ENCODE results near the gene CNTN6.

Gene CNTN6

DNA sequence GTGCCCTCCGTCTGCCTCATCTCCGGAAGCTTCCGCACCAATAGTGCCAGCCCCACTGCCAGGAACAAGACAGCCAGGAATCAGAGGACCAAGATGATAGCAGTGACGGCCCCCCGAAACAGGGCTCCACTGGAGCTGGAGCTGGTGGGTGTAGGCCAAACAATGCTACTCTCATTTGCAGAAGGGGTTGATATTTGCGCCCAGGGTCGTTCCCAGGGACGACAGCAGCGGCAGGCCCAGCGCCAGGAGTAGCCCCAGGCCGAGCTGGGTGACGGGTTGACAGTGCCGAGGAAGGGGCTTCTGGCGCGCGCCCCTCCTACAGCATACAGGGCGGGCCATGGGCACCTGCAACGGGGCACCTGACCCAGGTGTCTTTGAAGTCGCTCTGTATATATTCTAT lies 301.4 kb downstream of the CNTN6 start:
- no peak overlapping the region for H3K27ac Mint-ChIP-seq
- no peaks in the 10 kb centered on the region for H3K4me1 Mint-ChIP-seq
- H3K9me3 Mint-ChIP-seq = no peaks in the 10 kb centered on the region
- TF ChIP-seq, protein P1, sequence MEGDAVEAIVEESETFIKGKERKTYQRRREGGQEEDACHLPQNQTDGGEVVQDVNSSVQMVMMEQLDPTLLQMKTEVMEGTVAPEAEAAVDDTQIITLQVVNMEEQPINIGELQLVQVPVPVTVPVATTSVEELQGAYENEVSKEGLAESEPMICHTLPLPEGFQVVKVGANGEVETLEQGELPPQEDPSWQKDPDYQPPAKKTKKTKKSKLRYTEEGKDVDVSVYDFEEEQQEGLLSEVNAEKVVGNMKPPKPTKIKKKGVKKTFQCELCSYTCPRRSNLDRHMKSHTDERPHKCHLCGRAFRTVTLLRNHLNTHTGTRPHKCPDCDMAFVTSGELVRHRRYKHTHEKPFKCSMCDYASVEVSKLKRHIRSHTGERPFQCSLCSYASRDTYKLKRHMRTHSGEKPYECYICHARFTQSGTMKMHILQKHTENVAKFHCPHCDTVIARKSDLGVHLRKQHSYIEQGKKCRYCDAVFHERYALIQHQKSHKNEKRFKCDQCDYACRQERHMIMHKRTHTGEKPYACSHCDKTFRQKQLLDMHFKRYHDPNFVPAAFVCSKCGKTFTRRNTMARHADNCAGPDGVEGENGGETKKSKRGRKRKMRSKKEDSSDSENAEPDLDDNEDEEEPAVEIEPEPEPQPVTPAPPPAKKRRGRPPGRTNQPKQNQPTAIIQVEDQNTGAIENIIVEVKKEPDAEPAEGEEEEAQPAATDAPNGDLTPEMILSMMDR (IDR thresholded peaks at IDR 0.05) = no peak
- no peak overlapping the region for H3K4me3 Mint-ChIP-seq
- no peaks in the 10 kb centered on the region for H3K36me3 Mint-ChIP-seq (ENCODE audit: low read depth)
- no peaks in the 10 kb centered on the region for H3K27me3 Mint-ChIP-seq (ENCODE audit: low read depth, poor library complexity)
- DNase-seq = no peak

DNA sequence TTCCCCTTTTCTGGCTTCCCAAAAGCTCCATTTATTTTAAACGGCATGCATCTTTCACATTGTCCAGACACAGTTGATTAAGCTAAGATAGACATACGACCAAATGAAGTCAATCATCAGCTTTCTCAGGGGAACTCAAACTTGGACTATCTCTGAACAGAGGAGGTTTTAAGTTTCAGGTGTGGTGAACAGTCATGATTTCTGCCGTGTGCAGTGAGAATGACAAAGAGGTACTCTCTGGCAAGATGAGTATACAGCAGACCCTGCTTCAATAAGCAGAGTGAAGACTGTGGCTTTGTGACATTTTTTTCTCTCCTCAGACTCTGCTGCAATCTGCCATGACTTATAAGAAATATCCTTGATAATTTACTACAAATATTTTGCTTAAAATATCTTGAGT lies 307.7 kb downstream of the CNTN6 start:
- H3K4me3 Mint-ChIP-seq = no peak overlapping the region
- H3K36me3 Mint-ChIP-seq (ENCODE audit: low read depth) = no peaks in the 10 kb centered on the region
- DNase-seq = no peak
- H3K27me3 Mint-ChIP-seq (ENCODE audit: low read depth, poor library complexity) = no peaks in the 10 kb centered on the region
- H3K4me1 Mint-ChIP-seq = no peaks in the 10 kb centered on the region
- TF ChIP-seq, protein P1 (IDR thresholded peaks at IDR 0.05) = no peak
- no peak overlapping the region for H3K27ac Mint-ChIP-seq
- no peaks in the 10 kb centered on the region for H3K9me3 Mint-ChIP-seq

DNA sequence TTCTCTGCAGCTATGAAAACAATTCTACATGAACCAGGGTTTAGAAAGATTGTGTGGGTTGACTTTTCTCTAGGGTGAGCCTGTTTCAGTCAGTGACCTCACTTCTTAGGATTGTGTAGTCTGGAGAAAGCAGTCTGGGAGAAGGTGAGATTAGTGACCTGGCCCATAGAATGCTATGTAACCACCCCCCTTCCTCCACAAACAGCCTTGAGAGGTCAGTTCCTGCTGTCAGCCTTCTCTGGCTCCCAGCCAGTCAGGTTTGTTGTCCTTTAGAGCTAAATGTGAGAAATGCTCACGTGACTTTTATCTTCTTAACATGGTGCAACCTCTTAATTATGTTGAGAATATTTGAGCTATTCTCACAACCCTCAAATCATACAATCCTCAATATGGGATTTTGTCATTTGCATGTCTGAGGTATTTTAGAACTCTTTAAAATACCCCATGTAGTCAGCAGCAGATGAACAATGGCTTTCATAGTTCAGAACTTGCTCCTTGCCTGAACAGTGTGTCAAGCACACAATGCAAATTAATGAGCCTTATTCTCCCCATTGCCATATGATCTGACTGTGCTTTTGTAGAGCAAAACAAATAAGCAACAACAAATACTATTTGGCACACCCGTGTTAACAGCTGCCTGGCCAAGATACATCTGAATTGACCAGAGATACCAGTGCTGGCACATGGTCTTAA lies 311.6 kb downstream of the CNTN6 start:
- Mint-ChIP-seq H3K9me3 (no peaks in the 10 kb centered on the region), H3K4me3 (no peak overlapping the region), H3K4me1 (no peaks in the 10 kb centered on the region), H3K27me3 (ENCODE audit: low read depth, poor library complexity) (no peaks in the 10 kb centered on the region), H3K27ac (no peak overlapping the region), H3K36me3 (ENCODE audit: low read depth) (no peaks in the 10 kb centered on the region)
- no peak for DNase-seq
- TF ChIP-seq, protein P1 (IDR thresholded peaks at IDR 0.05) = no peak

DNA sequence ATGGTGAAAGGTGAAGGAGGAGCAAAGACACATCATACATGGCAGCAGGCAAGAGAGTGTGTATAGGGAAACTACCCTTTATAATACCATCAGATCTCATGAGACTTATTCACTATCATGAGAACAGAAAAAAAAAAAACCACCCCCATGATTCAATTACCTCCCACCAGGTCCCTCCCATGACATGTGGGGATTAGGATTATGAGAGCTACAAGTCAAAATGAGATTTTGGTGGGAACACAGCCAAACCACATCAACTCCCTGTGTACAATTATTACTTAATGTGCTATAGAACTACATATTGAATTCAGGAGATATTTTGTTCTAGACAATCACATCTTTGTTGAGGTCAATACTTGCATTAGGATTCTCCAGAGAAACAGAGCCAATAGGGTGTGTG lies 313.4 kb downstream of the CNTN6 start:
- no peak overlapping the region for H3K27ac Mint-ChIP-seq
- no peaks in the 10 kb centered on the region for H3K4me1 Mint-ChIP-seq
- H3K9me3 Mint-ChIP-seq = no peaks in the 10 kb centered on the region
- no peaks in the 10 kb centered on the region for H3K36me3 Mint-ChIP-seq (ENCODE audit: low read depth)
- H3K27me3 Mint-ChIP-seq (ENCODE audit: low read depth, poor library complexity) = no peaks in the 10 kb centered on the region
- H3K4me3 Mint-ChIP-seq = no peak overlapping the region
- TF ChIP-seq, protein P1 (IDR thresholded peaks at IDR 0.05) = no peak
- DNase-seq = no peak

DNA sequence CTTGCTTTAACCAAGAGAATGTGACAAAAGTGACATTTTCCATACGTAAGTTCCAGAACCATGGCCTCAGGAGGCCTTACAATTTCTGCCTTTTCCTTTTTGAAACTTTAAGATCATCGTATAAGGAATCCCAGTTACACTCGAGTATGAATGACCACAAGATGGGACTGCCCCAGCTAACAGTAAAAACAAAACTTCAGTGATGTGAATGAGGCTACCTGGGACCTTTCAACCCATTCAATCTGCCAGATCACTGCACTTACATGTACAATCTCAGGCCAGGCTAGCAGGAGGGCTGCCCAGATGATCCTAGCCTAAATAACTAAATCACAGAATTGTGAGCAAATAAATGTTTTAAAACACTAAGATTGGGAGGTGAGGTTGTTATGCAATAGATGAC lies 328.8 kb downstream of the CNTN6 start:
- DNase-seq = no peak
- TF ChIP-seq, protein P1 (IDR thresholded peaks at IDR 0.05) = no peak
- Mint-ChIP-seq H3K4me1 (no peaks in the 10 kb centered on the region), H3K9me3 (no peaks in the 10 kb centered on the region), H3K36me3 (ENCODE audit: low read depth) (no peaks in the 10 kb centered on the region), H3K4me3 (no peak overlapping the region), H3K27me3 (ENCODE audit: low read depth, poor library complexity) (peaks cover 9% of the 10 kb centered on the region), H3K27ac (no peak overlapping the region)

DNA sequence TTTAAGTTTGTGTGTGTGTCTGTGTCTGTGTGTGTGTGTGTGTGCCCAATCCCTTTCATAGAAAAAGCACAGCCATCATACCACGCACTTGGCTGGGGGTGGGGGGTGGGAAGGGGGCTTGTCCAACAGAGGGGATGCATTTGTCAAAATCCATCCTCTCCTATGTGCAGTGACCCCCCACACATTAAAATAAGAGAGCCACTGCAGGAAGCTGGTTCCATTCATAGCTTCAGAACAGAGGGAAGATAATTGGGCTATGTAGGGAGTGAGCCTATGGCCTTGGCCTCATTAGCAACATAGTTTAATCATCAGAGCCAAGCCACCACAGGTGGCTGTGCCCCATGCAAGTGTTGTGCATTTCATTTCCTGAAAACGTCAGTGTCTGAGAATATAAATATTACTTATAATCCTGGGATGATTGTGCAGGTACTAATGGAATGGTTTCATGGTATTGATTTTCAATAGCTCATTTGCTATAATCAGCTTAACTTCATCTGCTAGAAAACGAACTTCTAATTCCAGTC lies 330.8 kb downstream of the CNTN6 start:
- Mint-ChIP-seq H3K27me3 (ENCODE audit: low read depth, poor library complexity) (peaks cover 12% of the 10 kb centered on the region), H3K4me1 (no peaks in the 10 kb centered on the region), H3K27ac (no peak overlapping the region), H3K4me3 (no peak overlapping the region), H3K36me3 (ENCODE audit: low read depth) (no peaks in the 10 kb centered on the region), H3K9me3 (no peaks in the 10 kb centered on the region)
- no peak for DNase-seq
- TF ChIP-seq, protein P1 (IDR thresholded peaks at IDR 0.05) = no peak
